AG10803 (cell line): Measurements from ENCODE around the gene RPS27.

Source experiments
- DNase-seq: peaks from one replicate; pipeline ENCODE4 v3.0.0; 2010; ENCODE audit warnings: low read depth
- H3K4me3 ChIP-seq: 2 replicates; pipeline ENCODE4 v1.5.1; 2011; ENCODE audit warnings: mild to moderate bottlenecking, low read length, control low read depth
- TF ChIP-seq, protein P1 (sequence below): conservative IDR thresholded peaks from 2 replicates; pipeline ENCODE4 v1.5.1; 2011; ENCODE audit warnings: mild to moderate bottlenecking, low read length, control low read depth, inconsistent platforms

Gene RPS27

DNA sequence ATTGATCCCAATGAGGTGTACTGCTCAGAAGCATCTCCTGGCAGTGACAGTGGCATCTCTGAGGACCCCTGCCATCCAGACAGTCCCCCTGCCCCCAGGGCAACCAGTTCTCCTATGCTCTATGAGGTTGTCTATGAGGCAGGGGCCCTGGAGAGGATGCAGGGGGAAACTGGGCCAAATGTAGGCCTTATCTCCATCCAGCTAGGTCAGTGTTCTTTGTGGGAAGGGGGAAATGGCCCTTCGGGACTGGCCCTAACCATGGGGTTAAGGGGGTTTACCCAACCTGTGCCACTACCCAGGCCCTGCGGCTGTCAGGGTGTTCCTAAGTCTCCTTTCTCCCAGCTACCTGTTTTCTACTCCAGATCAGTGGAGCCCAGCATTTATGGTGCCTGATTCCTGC, 21.6 kb upstream of the RPS27 start:
- TF ChIP-seq, protein P1, sequence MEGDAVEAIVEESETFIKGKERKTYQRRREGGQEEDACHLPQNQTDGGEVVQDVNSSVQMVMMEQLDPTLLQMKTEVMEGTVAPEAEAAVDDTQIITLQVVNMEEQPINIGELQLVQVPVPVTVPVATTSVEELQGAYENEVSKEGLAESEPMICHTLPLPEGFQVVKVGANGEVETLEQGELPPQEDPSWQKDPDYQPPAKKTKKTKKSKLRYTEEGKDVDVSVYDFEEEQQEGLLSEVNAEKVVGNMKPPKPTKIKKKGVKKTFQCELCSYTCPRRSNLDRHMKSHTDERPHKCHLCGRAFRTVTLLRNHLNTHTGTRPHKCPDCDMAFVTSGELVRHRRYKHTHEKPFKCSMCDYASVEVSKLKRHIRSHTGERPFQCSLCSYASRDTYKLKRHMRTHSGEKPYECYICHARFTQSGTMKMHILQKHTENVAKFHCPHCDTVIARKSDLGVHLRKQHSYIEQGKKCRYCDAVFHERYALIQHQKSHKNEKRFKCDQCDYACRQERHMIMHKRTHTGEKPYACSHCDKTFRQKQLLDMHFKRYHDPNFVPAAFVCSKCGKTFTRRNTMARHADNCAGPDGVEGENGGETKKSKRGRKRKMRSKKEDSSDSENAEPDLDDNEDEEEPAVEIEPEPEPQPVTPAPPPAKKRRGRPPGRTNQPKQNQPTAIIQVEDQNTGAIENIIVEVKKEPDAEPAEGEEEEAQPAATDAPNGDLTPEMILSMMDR = no peak
- DNase-seq = no peak
- H3K4me3 ChIP-seq = no peak overlapping the region

DNA sequence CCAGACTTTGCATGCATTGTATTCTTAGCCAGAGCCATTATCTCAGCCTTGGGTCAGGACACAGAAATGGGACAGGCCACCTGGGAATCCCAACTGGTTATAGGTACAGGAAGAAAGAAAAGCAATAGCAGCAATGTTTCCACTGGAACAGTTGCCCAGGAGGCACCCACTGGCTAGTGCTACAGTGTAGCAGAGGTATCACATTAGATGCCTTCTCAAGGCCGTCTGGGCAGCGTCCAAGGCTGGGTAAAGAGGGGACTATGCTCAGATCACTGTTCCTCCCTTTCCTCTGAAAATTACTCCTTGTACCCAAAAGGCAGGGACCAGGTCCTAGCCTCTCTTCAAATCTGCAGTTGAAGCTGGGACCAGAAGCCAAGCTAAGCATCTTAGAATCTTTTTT, 20.2 kb upstream of the RPS27 start:
- no peak overlapping the region for H3K4me3 ChIP-seq
- TF ChIP-seq, protein P1 = no peak
- DNase-seq = no peak

GRCh38 chr1:153973071-153973470, 17.5 kb upstream of the RPS27 start:
- no peak overlapping the region for H3K4me3 ChIP-seq
- DNase-seq = no peak
- TF ChIP-seq, protein P1 = no peak

DNA sequence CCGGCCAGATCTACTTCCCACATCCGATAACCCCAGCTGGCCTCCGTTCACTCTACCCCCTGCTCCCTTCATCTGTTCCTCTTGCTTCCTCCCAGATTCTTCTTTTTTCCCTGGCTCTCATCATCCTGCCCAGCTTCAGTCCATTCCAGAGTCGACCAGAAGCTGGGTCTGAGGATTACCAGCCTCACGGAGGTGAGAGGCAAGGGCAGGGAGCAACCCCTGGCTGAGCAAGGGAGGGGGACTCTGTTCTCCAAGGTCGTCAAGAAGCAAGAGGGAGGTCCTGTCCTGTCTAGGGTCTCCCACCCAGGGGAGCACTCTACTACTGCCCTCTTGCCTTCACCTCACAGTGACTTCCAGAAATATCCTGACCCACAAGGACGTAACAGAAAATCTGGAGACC, 17.0 kb upstream of the RPS27 start:
- DNase-seq = no peak
- H3K4me3 ChIP-seq = no peak overlapping the region

GRCh38 chr1:153976819-153977249, 13.7 kb upstream of the RPS27 start:
- no peak for DNase-seq
- TF ChIP-seq, protein P1 = no peak
- peak overlapping the region; percentile 99 for H3K4me3 ChIP-seq

More for the DNA sequence above, 17.0 kb upstream of the RPS27 start:
- TF ChIP-seq, protein P1 = no peak

- H3K4me3 ChIP-seq = peak within 1 kb of the TSS; percentile 99
- TF ChIP-seq, protein P1 = no peak
- peak; percentile 74 for DNase-seq
These were observed 13.0 kb upstream of the RPS27 start, which contains the start of gene JTB for GRCh38 chr1:153977250-153978240. TSS of gene JTB (minus strand) at chr1:153977674. CDS start at chr1:153977252, 422 bp downstream.
